ENCODE results near the gene CES3.
"Not testable (repeated sequence)": the region's sequence is repeated elsewhere in the genome, so short reads cannot be mapped to it uniquely, and the experiment has no call there.

The CES3 gene

GRCh38 chr16:66955363-66956153 is 5.5 kb upstream of the CES3 start:
- H3K27ac ChIP-seq (ENCODE audit: low read depth, low read length, severe bottlenecking); H3K4me1 ChIP-seq (ENCODE audit: control insufficient read depth, insufficient read depth, low read length, poor library complexity, severe bottlenecking): not testable (repeated sequence)
- WGBS, 2 experiments (ENCODE audit: insufficient coverage in 2 of 2), result 89 to 91% methylated on average over 5 to 12 of the region's 17 CpGs

GRCh38 chr16:66956154-66956457 is 5.0 kb upstream of the CES3 start:
- H3K36me3 ChIP-seq (ENCODE audit: control insufficient read depth, insufficient read depth, low read length); H3K9me3 ChIP-seq (ENCODE audit: control insufficient read depth, low read length); H3K4me3 ChIP-seq (ENCODE audit: extremely low read depth, insufficient read depth, low read length, poor library complexity, severe bottlenecking); H3K27ac ChIP-seq (ENCODE audit: low read depth, low read length, severe bottlenecking); H3K4me1 ChIP-seq (ENCODE audit: control insufficient read depth, insufficient read depth, low read length, poor library complexity, severe bottlenecking): not testable (repeated sequence)
- no CpG with 5 or more reads among the region's 1 CpG for WGBS, 2 experiments (ENCODE audit: insufficient coverage in 2 of 2)

More at GRCh38 chr16:66955363-66956153, 5.5 kb upstream of the CES3 start:
- H3K36me3 ChIP-seq (ENCODE audit: control insufficient read depth, insufficient read depth, low read length); H3K4me3 ChIP-seq (ENCODE audit: extremely low read depth, insufficient read depth, low read length, poor library complexity, severe bottlenecking): not testable (repeated sequence)
- peaks cover 12% of the 10 kb centered on the region for H3K9me3 ChIP-seq (ENCODE audit: control insufficient read depth, low read length)

GRCh38 chr16:66958857-66959703 is 2.0 kb upstream of the CES3 start:
- H3K9me3 ChIP-seq (ENCODE audit: control insufficient read depth, low read length), result no peaks in the 10 kb centered on the region
- H3K4me3 ChIP-seq (ENCODE audit: extremely low read depth, insufficient read depth, low read length, poor library complexity, severe bottlenecking), result no peak overlapping the region
- H3K36me3 ChIP-seq (ENCODE audit: control insufficient read depth, insufficient read depth, low read length), result no peaks in the 10 kb centered on the region
- WGBS, 2 experiments (ENCODE audit: insufficient coverage in 2 of 2), result 81% methylated on average over 7 of the region's 7 CpGs
- H3K27ac ChIP-seq (ENCODE audit: low read depth, low read length, severe bottlenecking), result no peak overlapping the region
- no peaks in the 10 kb centered on the region for H3K4me1 ChIP-seq (ENCODE audit: control insufficient read depth, insufficient read depth, low read length, poor library complexity, severe bottlenecking)

- 94 to 96% methylated on average over 5 of the region's 5 CpGs for WGBS, 2 experiments (ENCODE audit: insufficient coverage in 2 of 2)
- Histone ChIP-seq H3K4me1 (ENCODE audit: control insufficient read depth, insufficient read depth, low read length, poor library complexity, severe bottlenecking) (no peaks in the 10 kb centered on the region), H3K4me3 (ENCODE audit: extremely low read depth, insufficient read depth, low read length, poor library complexity, severe bottlenecking) (no peak overlapping the region), H3K27ac (ENCODE audit: low read depth, low read length, severe bottlenecking) (no peak overlapping the region), H3K36me3 (ENCODE audit: control insufficient read depth, insufficient read depth, low read length) (no peaks in the 10 kb centered on the region), H3K9me3 (ENCODE audit: control insufficient read depth, low read length) (no peaks in the 10 kb centered on the region)
These were observed 1.3 kb upstream of the CES3 start for GRCh38 chr16:66959704-66960161.

GRCh38 chr16:66960270-66960669 is 796 bp upstream of the CES3 start:
- Histone ChIP-seq H3K4me1 (ENCODE audit: control insufficient read depth, insufficient read depth, low read length, poor library complexity, severe bottlenecking) (no peaks in the 10 kb centered on the region), H3K36me3 (ENCODE audit: control insufficient read depth, insufficient read depth, low read length) (no peaks in the 10 kb centered on the region), H3K4me3 (ENCODE audit: extremely low read depth, insufficient read depth, low read length, poor library complexity, severe bottlenecking) (no peak overlapping the region), H3K27ac (ENCODE audit: low read depth, low read length, severe bottlenecking) (no peak overlapping the region), H3K9me3 (ENCODE audit: control insufficient read depth, low read length) (no peaks in the 10 kb centered on the region)
- WGBS, 2 experiments (ENCODE audit: insufficient coverage in 2 of 2), result 88 to 100% methylated on average over 1 of the region's 1 CpG

DNA sequence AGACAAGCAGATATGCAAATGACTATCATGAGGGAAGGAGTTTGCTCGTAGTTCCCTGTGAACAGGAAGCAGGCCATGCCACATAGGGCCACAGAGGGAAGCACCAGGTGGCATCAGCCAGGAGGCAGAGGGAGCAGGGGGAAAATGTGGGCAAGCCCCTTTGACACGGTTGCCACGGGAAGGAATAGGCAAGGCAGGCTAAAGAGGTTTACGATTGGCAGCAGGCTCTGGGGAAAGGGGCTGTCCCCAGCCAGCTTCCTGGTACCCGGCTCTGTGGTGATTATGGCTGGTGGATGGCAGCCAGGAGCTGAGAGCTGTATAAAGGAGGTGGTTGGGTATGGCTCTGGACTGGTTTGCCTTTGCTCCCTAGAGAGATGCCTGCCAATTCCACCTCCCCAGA is 848 bp downstream of the CES3 start:
- Histone ChIP-seq H3K4me1 (ENCODE audit: control insufficient read depth, insufficient read depth, low read length, poor library complexity, severe bottlenecking) (no peaks in the 10 kb centered on the region), H3K4me3 (ENCODE audit: extremely low read depth, insufficient read depth, low read length, poor library complexity, severe bottlenecking) (no peak overlapping the region), H3K36me3 (ENCODE audit: control insufficient read depth, insufficient read depth, low read length) (no peaks in the 10 kb centered on the region), H3K9me3 (ENCODE audit: control insufficient read depth, low read length) (no peaks in the 10 kb centered on the region), H3K27ac (ENCODE audit: low read depth, low read length, severe bottlenecking) (no peak overlapping the region)
- WGBS, 2 experiments (ENCODE audit: insufficient coverage in 2 of 2), result 88 to 97% methylated on average over 4 to 5 of the region's 5 CpGs

DNA sequence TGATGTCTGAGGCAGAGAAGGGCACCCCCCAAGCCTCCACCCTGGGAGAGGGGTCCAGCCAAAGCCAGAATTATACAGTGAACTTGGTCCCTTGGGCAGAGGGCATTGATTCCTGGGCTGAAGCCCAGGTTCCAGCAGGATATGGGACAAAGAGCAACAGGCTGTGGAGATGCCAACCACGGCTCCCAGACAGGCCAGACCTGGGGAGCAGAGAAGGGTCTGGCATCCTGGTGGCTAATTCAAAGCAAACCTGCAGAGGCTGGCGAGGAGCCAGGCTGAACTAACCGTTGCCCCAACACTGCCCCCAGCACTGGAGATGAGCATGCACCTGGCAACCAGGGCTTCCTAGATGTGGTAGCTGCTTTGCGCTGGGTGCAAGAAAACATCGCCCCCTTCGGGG is 3.0 kb downstream of the CES3 start:
- H3K27ac ChIP-seq (ENCODE audit: low read depth, low read length, severe bottlenecking), result no peak overlapping the region
- H3K9me3 ChIP-seq (ENCODE audit: control insufficient read depth, low read length), result no peaks in the 10 kb centered on the region
- no peaks in the 10 kb centered on the region for H3K4me1 ChIP-seq (ENCODE audit: control insufficient read depth, insufficient read depth, low read length, poor library complexity, severe bottlenecking)
- no peaks in the 10 kb centered on the region for H3K36me3 ChIP-seq (ENCODE audit: control insufficient read depth, insufficient read depth, low read length)
- no peak overlapping the region for H3K4me3 ChIP-seq (ENCODE audit: extremely low read depth, insufficient read depth, low read length, poor library complexity, severe bottlenecking)
- 84 to 93% methylated on average over 6 of the region's 6 CpGs for WGBS, 2 experiments (ENCODE audit: insufficient coverage in 2 of 2)

GRCh38 chr16:66968847-66969246 is 7.8 kb downstream of the CES3 start:
- H3K9me3 ChIP-seq (ENCODE audit: control insufficient read depth, low read length), result no peaks in the 10 kb centered on the region
- H3K27ac ChIP-seq (ENCODE audit: low read depth, low read length, severe bottlenecking), result no peak overlapping the region
- no peaks in the 10 kb centered on the region for H3K36me3 ChIP-seq (ENCODE audit: control insufficient read depth, insufficient read depth, low read length)
- H3K4me3 ChIP-seq (ENCODE audit: extremely low read depth, insufficient read depth, low read length, poor library complexity, severe bottlenecking), result no peak overlapping the region
- peaks cover 3% of the 10 kb centered on the region for H3K4me1 ChIP-seq (ENCODE audit: control insufficient read depth, insufficient read depth, low read length, poor library complexity, severe bottlenecking)
- 89 to 100% methylated on average over 4 to 5 of the region's 5 CpGs for WGBS, 2 experiments (ENCODE audit: insufficient coverage in 2 of 2)

- peaks cover 3% of the 10 kb centered on the region for H3K4me1 ChIP-seq (ENCODE audit: control insufficient read depth, insufficient read depth, low read length, poor library complexity, severe bottlenecking)
- WGBS, 2 experiments (ENCODE audit: insufficient coverage in 2 of 2), result 91 to 92% methylated on average over 10 of the region's 10 CpGs
- H3K4me3 ChIP-seq (ENCODE audit: extremely low read depth, insufficient read depth, low read length, poor library complexity, severe bottlenecking), result no peak overlapping the region
- no peaks in the 10 kb centered on the region for H3K36me3 ChIP-seq (ENCODE audit: control insufficient read depth, insufficient read depth, low read length)
- H3K9me3 ChIP-seq (ENCODE audit: control insufficient read depth, low read length), result no peaks in the 10 kb centered on the region
- H3K27ac ChIP-seq (ENCODE audit: low read depth, low read length, severe bottlenecking), result no peak overlapping the region
These were observed 10.0 kb downstream of the CES3 start for GRCh38 chr16:66970775-66971720.

GRCh38 chr16:66972983-66973382 is 11.9 kb downstream of the CES3 start:
- Histone ChIP-seq H3K27ac (ENCODE audit: low read depth, low read length, severe bottlenecking) (no peak overlapping the region), H3K36me3 (ENCODE audit: control insufficient read depth, insufficient read depth, low read length) (no peaks in the 10 kb centered on the region), H3K4me1 (ENCODE audit: control insufficient read depth, insufficient read depth, low read length, poor library complexity, severe bottlenecking) (peaks cover 3% of the 10 kb centered on the region), H3K9me3 (ENCODE audit: control insufficient read depth, low read length) (no peaks in the 10 kb centered on the region), H3K4me3 (ENCODE audit: extremely low read depth, insufficient read depth, low read length, poor library complexity, severe bottlenecking) (no peak overlapping the region)
- whole genome bisulfite sequencing, 2 experiments (ENCODE audit: insufficient coverage in 2 of 2), result 70 to 74% methylated on average over 8 to 9 of the region's 9 CpGs

Data from mesodermal cell (in vitro differentiated cells).